Breast epithelium (tissue), 4 donors: ENCODE results near the gene BCAS2. TPM values are rescaled to one million over a fixed set of nuclear protein-coding genes. Genes with fewer than 3 reads are reported as not detected.

Experiments used
- DNase-seq, 2 donors: peaks; one replicate each; pipeline ENCODE4 v3.0.0-alpha.2; 2019; ENCODE audit warnings: low spot score in 2 of 2
- H3K27ac ChIP-seq, 2 donors: fragments of 200-600 bp; sonication (generic) in 1 of 2; one replicate each; pipeline ENCODE4 v1.5.1; 2016 to 2019; ENCODE audit warnings: mild to moderate bottlenecking in 1 of 2
- H3K27me3 ChIP-seq, 2 donors: fragments of 200-600 bp; sonication (generic) in 1 of 2; one replicate each; pipeline versions ENCODE4 v1.5.1 to v1.6.0; 2017 to 2019; ENCODE audit warnings: control low read depth in 1 of 2, mild to moderate bottlenecking in 1 of 2
- H3K36me3 ChIP-seq: fragments of 200-600 bp; one replicate; pipeline ENCODE4 v1.5.1; 2019
- H3K4me1 ChIP-seq, 2 donors: fragments of 200-600 bp; sonication (generic); one replicate each; pipeline ENCODE4 v1.5.1; 2016 to 2019; ENCODE audit warnings: control low read depth in 1 of 2
- H3K4me3 ChIP-seq, 3 donors: fragments of 200-600 bp; sonication (generic); 1 replicate in 2 of 3; 2 replicates in 1 of 3; pipeline ENCODE4 v1.5.1; 2016 to 2019; ENCODE audit warnings: mild to moderate bottlenecking in 3 of 3, moderate library complexity in 2 of 3
- H3K9me3 ChIP-seq, 2 donors: fragments of 200-600 bp; sonication (generic) in 1 of 2; one replicate each; pipeline ENCODE4 v1.5.1; 2016 to 2019; ENCODE audit warnings: control low read depth in 1 of 2
- POLR2A ChIP-seq: fragments of 450-650 bp; IDR thresholded peaks from one replicate; pipeline ENCODE4 v1.6.1; 2016; ENCODE audit warnings: antibody characterized with exemption, mild to moderate bottlenecking, moderate library complexity
- POLR2AphosphoS5 ChIP-seq, 3 donors: sonication (generic); formaldehyde crosslinking; IDR thresholded peaks; one replicate each; pipeline ENCODE4 v1.6.1; 2017; ENCODE audit warnings: antibody characterized with exemption in 3 of 3
- intact Hi-C: fragments of 100-400 bp; cut with DNase I; formaldehyde crosslinking; loops from one replicate; pipeline ENCODE4 v1.15.1; 2023; ENCODE audit warnings: low total_unique reads
- total RNA-seq, 3 donors: library from RNA; depleted of rRNA; stranded (reverse); fragments of >200 nt; gene quantifications; one replicate each; pipeline ENCODE4 v1.1.0, GENCODE V29; 2016
- TF ChIP-seq, protein P1 (sequence below), 3 donors: fragments of 450-650 bp; IDR thresholded peaks; one replicate each; pipeline ENCODE4 v1.5.1; 2016 to 2017; ENCODE audit warnings: antibody characterized with exemption in 3 of 3, mild to moderate bottlenecking in 3 of 3, moderate library complexity in 3 of 3

Gene BCAS2
- total RNA-seq, 3 donors from 2014 or later, result 46.5 to 48.0 (median 46.9) TPM

DNA sequence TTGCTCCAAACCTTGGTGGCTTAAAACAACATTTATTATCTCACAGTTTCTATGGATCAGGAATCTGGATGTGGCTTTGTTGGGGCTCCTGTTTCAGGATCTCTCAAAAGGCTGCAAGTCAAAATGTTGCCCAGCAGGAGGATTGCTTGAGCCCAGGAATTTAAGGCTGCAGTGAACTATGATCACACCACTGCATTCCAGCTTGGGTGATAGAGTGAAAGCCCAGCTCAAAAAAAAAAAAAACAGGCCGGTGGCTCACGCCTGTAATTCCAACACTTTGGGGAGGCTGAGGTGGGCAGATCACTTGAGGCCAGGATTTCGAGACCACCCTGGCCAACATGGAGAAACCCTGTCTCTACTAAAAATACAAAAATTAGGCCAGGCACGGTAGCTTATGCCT, 30.0 kb downstream of the BCAS2 start:
- no peak for TF ChIP-seq POLR2AphosphoS5 (IDR thresholded peaks at IDR 0.05)
- no peak for TF ChIP-seq POLR2A
- TF ChIP-seq, protein P1, sequence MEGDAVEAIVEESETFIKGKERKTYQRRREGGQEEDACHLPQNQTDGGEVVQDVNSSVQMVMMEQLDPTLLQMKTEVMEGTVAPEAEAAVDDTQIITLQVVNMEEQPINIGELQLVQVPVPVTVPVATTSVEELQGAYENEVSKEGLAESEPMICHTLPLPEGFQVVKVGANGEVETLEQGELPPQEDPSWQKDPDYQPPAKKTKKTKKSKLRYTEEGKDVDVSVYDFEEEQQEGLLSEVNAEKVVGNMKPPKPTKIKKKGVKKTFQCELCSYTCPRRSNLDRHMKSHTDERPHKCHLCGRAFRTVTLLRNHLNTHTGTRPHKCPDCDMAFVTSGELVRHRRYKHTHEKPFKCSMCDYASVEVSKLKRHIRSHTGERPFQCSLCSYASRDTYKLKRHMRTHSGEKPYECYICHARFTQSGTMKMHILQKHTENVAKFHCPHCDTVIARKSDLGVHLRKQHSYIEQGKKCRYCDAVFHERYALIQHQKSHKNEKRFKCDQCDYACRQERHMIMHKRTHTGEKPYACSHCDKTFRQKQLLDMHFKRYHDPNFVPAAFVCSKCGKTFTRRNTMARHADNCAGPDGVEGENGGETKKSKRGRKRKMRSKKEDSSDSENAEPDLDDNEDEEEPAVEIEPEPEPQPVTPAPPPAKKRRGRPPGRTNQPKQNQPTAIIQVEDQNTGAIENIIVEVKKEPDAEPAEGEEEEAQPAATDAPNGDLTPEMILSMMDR (IDR thresholded peaks at IDR 0.05), result no peak
- H3K27me3 ChIP-seq, result no peaks in the 10 kb centered on the region
- intact Hi-C loops, result no loop called here

DNA sequence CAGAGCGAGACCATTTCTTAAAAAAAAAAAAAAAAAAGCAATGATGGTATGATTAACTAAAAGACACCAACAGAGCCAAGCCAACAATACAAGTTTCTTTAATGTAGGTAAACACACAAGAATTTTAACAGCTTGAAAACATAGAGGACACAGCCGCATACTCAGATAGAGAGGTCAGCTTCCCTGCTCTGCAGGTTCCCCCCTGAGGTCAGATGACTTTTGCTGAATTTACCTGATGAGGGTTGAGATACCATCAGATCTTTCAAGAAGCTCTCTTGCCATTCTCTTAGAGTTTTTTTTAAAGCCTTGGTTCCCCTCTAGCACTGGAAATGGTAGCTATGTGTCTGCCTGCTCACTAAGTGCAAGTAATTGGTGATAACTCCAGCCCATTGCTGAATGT, 31.1 kb downstream of the BCAS2 start:
- Histone ChIP-seq H3K9me3 (no peaks in the 10 kb centered on the region), H3K4me1 (no peaks in the 10 kb centered on the region), H3K27ac (no peak overlapping the region), H3K27me3 (no peaks in the 10 kb centered on the region), H3K36me3 (no peaks in the 10 kb centered on the region), H3K4me3 (no peak overlapping the region)
- intact Hi-C loops, result no loop called here
- DNase-seq, result no peak
- TF ChIP-seq, protein P1 (IDR thresholded peaks at IDR 0.05), result no peak
- TF ChIP-seq POLR2A (no peak), POLR2AphosphoS5 (IDR thresholded peaks at IDR 0.05) (no peak)

More for the DNA sequence above, 30.0 kb downstream of the BCAS2 start:
- Histone ChIP-seq H3K4me1 (no peaks in the 10 kb centered on the region), H3K27ac (no peak overlapping the region), H3K36me3 (no peaks in the 10 kb centered on the region), H3K4me3 (no peak overlapping the region), H3K9me3 (no peaks in the 10 kb centered on the region)
- DNase-seq, result no peak

DNA sequence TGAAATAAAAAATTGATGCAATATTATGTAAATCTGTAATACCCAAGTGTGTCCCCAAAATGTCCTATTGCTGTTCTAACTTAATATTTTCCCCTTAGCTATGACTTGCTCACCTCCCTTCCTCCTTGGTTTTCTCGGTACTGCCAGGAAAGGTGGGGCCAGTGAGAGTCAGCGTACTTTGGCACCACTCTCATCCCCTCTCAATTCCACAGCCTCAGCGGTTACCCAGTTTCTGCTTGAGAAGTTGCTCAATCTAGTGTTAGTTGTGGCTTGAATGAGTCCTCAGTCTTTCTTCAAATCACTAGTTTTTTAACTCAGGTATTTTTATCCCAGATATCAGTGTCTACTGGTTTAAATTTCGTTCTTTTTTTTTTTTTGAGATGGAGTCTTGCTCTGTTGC, 32.3 kb downstream of the BCAS2 start:
- TF ChIP-seq, protein P1 (IDR thresholded peaks at IDR 0.05), result no peak
- no peak for TF ChIP-seq POLR2AphosphoS5 (IDR thresholded peaks at IDR 0.05)
- no peak for TF ChIP-seq POLR2A
- DNase-seq, result no peak
- Histone ChIP-seq H3K4me1 (no peaks in the 10 kb centered on the region), H3K27me3 (no peaks in the 10 kb centered on the region), H3K27ac (no peak overlapping the region), H3K9me3 (no peaks in the 10 kb centered on the region), H3K36me3 (no peaks in the 10 kb centered on the region), H3K4me3 (no peak overlapping the region)
- intact Hi-C loops, result no loop called here

DNA sequence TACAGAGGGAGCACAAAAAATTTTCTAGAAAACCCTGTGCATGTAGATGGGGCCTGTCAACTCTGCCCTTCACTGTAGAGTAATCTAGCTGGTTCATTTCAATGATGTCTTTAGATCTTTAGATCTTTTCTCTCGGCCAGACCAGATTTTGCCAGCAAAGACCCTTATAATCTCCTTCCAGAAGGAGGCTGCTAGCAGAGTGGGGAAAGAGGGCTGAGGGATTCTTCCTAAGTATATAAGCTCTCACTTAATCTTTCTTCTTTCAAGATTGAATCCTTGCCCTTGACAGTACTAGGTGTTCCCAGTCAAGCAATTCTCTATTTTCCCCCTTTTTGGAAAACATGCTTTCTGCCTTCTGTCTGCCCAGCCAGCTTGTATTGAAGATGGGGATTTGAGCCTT, 34.3 kb downstream of the BCAS2 start:
- no peaks in the 10 kb centered on the region for H3K4me1 ChIP-seq
- DNase-seq, result no peak
- no peak overlapping the region for H3K4me3 ChIP-seq
- TF ChIP-seq POLR2A, result no peak
- no peak for TF ChIP-seq POLR2AphosphoS5 (IDR thresholded peaks at IDR 0.05)
- TF ChIP-seq, protein P1 (IDR thresholded peaks at IDR 0.05), result no peak
- no peaks in the 10 kb centered on the region for H3K9me3 ChIP-seq
- intact Hi-C loops, result no loop called here
- no peak overlapping the region for H3K27ac ChIP-seq
- no peaks in the 10 kb centered on the region for H3K27me3 ChIP-seq
- H3K36me3 ChIP-seq, result no peaks in the 10 kb centered on the region

DNA sequence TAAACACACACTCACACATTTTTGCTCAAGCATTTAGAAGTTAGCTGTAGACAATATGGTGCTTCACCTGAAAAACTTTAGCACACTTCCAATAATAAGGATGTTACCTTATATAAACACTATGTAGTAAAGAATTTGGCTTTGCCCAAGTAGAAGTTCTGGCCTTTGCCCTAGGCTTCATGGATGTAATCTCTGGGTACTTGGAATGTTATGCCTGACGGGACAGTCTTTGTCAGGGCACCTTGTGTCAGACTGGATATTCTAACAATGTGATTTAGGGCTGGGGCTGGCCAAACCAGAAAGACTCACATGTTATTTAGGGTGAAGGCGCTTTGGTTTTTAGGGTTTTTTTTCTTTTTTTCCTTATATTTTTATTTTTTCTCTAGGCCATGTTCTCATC, 35.6 kb downstream of the BCAS2 start:
- Histone ChIP-seq H3K9me3 (no peaks in the 10 kb centered on the region), H3K4me3 (no peak overlapping the region), H3K4me1 (no peaks in the 10 kb centered on the region), H3K27ac (no peak overlapping the region), H3K27me3 (no peaks in the 10 kb centered on the region), H3K36me3 (no peaks in the 10 kb centered on the region)
- TF ChIP-seq, protein P1 (IDR thresholded peaks at IDR 0.05), result no peak
- TF ChIP-seq POLR2AphosphoS5 (IDR thresholded peaks at IDR 0.05) (no peak), POLR2A (no peak)
- intact Hi-C loops, result no loop called here
- DNase-seq, result no peak
